Liver (tissue), 9 donors: ENCODE measurements around the gene MAGOHB. TPM values are rescaled to one million over a fixed set of nuclear protein-coding genes. Genes with fewer than 3 reads are reported as not detected.
"Not testable (repeated sequence)": the region's sequence is repeated elsewhere in the genome, so short reads cannot be mapped to it uniquely, and the experiment has no call there.

ENCODE experiments used
- DNase-seq: peaks from one replicate; pipeline ENCODE4 v3.0.0-alpha.2; 2017; ENCODE audit warnings: low spot score
- H3K27ac ChIP-seq, 2 donors: one replicate each; pipeline ENCODE4 v1.7.0; 2013; ENCODE audit warnings: inconsistent platforms in 2 of 2, low read length in 2 of 2, control low read depth in 1 of 2, low read depth in 1 of 2, mild to moderate bottlenecking in 1 of 2
- H3K27me3 ChIP-seq, 4 donors: one replicate each; pipeline versions ENCODE4 v1.6.1 to v1.7.0; 2013; ENCODE audit warnings: low read length in 3 of 4, inconsistent platforms in 1 of 4, mild to moderate bottlenecking in 1 of 4, moderate library complexity in 1 of 4; ENCODE audit not compliant: control insufficient read depth in 4 of 4, insufficient read depth in 4 of 4
- H3K36me3 ChIP-seq, 4 donors: one replicate each; pipeline versions ENCODE4 v1.6.1 to v1.7.0; 2013; ENCODE audit warnings: low read length in 3 of 4, mild to moderate bottlenecking in 3 of 4, low read depth in 1 of 4, moderate library complexity in 1 of 4; ENCODE audit not compliant: control insufficient read depth in 4 of 4, insufficient read depth in 3 of 4
- H3K4me1 ChIP-seq, 4 donors: one replicate each; pipeline versions ENCODE4 v1.6.1 to v1.7.0; 2013; ENCODE audit warnings: low read length in 3 of 4, mild to moderate bottlenecking in 3 of 4, moderate library complexity in 1 of 4; ENCODE audit not compliant: control insufficient read depth in 4 of 4, insufficient read depth in 4 of 4
- H3K4me3 ChIP-seq, 3 donors: one replicate each; pipeline versions ENCODE4 v1.6.1 to v1.7.0; 2013; ENCODE audit warnings: low read length in 3 of 3, control low read depth in 1 of 3, low read depth in 1 of 3, mild to moderate bottlenecking in 1 of 3
- H3K9ac ChIP-seq, 2 donors: one replicate each; pipeline ENCODE4 v1.7.0; 2013; ENCODE audit warnings: low read length in 2 of 2, mild to moderate bottlenecking in 2 of 2, moderate library complexity in 2 of 2, control low read depth in 1 of 2, low read depth in 1 of 2
- H3K9me3 ChIP-seq, 4 donors: one replicate each; pipeline versions ENCODE4 v1.6.1 to v1.7.0; 2013; ENCODE audit warnings: low read length in 3 of 4; ENCODE audit not compliant: control insufficient read depth in 4 of 4
- ATF3 ChIP-seq: IDR thresholded peaks from 2 replicates; pipeline ENCODE4 v1.6.1; 2016; ENCODE audit warnings: antibody characterized with exemption
- CTCF ChIP-seq: fragments of 150-350 bp; IDR thresholded peaks from 2 replicates; pipeline ENCODE4 v1.5.1; 2017; ENCODE audit warnings: improper control_type of control experiment, low read depth, low read length; ENCODE audit not compliant: missing input control
- EGR1 ChIP-seq, 2 donors: IDR thresholded peaks; 2 replicates each; pipeline ENCODE4 v1.6.1; 2016 to 2018; ENCODE audit warnings: antibody characterized with exemption in 2 of 2, low read depth in 2 of 2
- FOXA1 ChIP-seq: IDR thresholded peaks from 2 replicates; pipeline ENCODE4 v1.6.1; 2016; ENCODE audit warnings: antibody characterized with exemption
- FOXA2 ChIP-seq: IDR thresholded peaks from 2 replicates; pipeline ENCODE4 v1.6.1; 2016; ENCODE audit warnings: antibody characterized with exemption
- GABPA ChIP-seq, 2 donors: IDR thresholded peaks in 1 of 2; conservative IDR thresholded peaks in 1 of 2; 2 replicates each; pipeline ENCODE4 v1.6.1; 2016; ENCODE audit warnings: antibody characterized with exemption in 2 of 2, mild to moderate bottlenecking in 1 of 2, moderate library complexity in 1 of 2
- HNF4A ChIP-seq, 2 donors: conservative IDR thresholded peaks; 2 replicates each; pipeline ENCODE4 v1.6.1; 2016; ENCODE audit warnings: antibody characterized with exemption in 2 of 2, mild to moderate bottlenecking in 2 of 2
- JUND ChIP-seq, 2 donors: IDR thresholded peaks; 2 replicates each; pipeline ENCODE4 v1.6.1; 2016; ENCODE audit warnings: antibody characterized with exemption in 2 of 2
- MAX ChIP-seq: IDR thresholded peaks from 2 replicates; pipeline ENCODE4 v1.6.1; 2016; ENCODE audit warnings: antibody characterized with exemption
- REST ChIP-seq: IDR thresholded peaks from 2 replicates; pipeline ENCODE4 v1.6.1; 2016; ENCODE audit warnings: antibody characterized with exemption, mild to moderate bottlenecking
- RXRA ChIP-seq, 2 donors: IDR thresholded peaks; 2 replicates each; pipeline ENCODE4 v1.6.1; 2017 to 2018; ENCODE audit warnings: antibody characterized with exemption in 2 of 2, mild to moderate bottlenecking in 1 of 2
- SP1 ChIP-seq: IDR thresholded peaks from 2 replicates; pipeline ENCODE4 v1.6.1; 2018; ENCODE audit warnings: antibody characterized with exemption, mild to moderate bottlenecking
- TAF1 ChIP-seq: conservative IDR thresholded peaks from 2 replicates; pipeline ENCODE4 v1.6.1; 2016; ENCODE audit warnings: antibody characterized with exemption, mild to moderate bottlenecking
- YY1 ChIP-seq: IDR thresholded peaks from 2 replicates; pipeline ENCODE4 v1.6.1; 2016; ENCODE audit warnings: antibody characterized with exemption, mild to moderate bottlenecking
- ZBTB33 ChIP-seq: IDR thresholded peaks from 2 replicates; pipeline ENCODE4 v1.6.1; 2016; ENCODE audit warnings: antibody characterized with exemption
- WGBS: extraction: QIAGEN DNeasy Blood & Tissue Kit; methylation state at CpG from one replicate; pipeline ENCODE4 v1.1.7; 2013; 5-methylcytosine and 5-hydroxymethylcytosine counted together
- polyA plus RNA-seq, 2 donors: library from polyadenylated mRNA; stranded (reverse) in 1 of 2; unstranded in 1 of 2; fragments of 200-250 nt in 1 of 2; fragments of >200 nt in 1 of 2; fragmentation: Nextera tagmentation in 1 of 2; extraction: Ambion mirVana in 1 of 2; gene quantifications; one replicate each; pipeline versions ENCODE4 v1.2.1 to v1.2.3, GENCODE V29; 2013 to 2015
- total RNA-seq, 2 donors: library from RNA; depleted of rRNA; stranded (reverse); fragments of >200 nt; gene quantifications; one replicate each; pipeline ENCODE4 v1.2.3, GENCODE V29; 2014
- donor health status: healthy.
- donor health status: healthy.
- donor health status: healthy.
- donor health status: healthy.
- donor health status: healthy.

MAGOHB gene
- total and polyA plus RNA-seq, 4 donors = 7.6 to 20.7 (median 8.9) TPM

GRCh38 chr12:10574307-10574706 lies 39.1 kb downstream of the MAGOHB start:
- Histone ChIP-seq H3K4me3 (no peak overlapping the region), H3K4me1 (no peaks in the 10 kb centered on the region), H3K27me3 (no peaks in the 10 kb centered on the region), H3K9ac (no peak overlapping the region), H3K36me3 (no peaks in the 10 kb centered on the region), H3K27ac (no peak overlapping the region), H3K9me3 (no peaks in the 10 kb centered on the region)
- DNase-seq = no peak
- TF ChIP-seq GABPA (IDR thresholded peaks at IDR 0.05 in 1 of 2, conservative IDR thresholded peaks at IDR 0.05 in 1 of 2) = no peak
- TF ChIP-seq REST = no peak
- no peak for TF ChIP-seq ZBTB33
- no peak for TF ChIP-seq SP1
- TF ChIP-seq MAX = no peak
- TF ChIP-seq JUND (IDR thresholded peaks at IDR 0.05) = no peak
- TF ChIP-seq RXRA (IDR thresholded peaks at IDR 0.05) = no peak
- no peak for TF ChIP-seq EGR1 (IDR thresholded peaks at IDR 0.05; ENCODE audit: low read depth in 2 of 2)
- TF ChIP-seq YY1 = no peak
- TF ChIP-seq HNF4A (conservative IDR thresholded peaks at IDR 0.05) = no peak
- TF ChIP-seq FOXA2 = no peak
- TF ChIP-seq FOXA1 = no peak
- TF ChIP-seq ATF3 = no peak
- no peak for TF ChIP-seq CTCF
- TF ChIP-seq TAF1 = no peak
- WGBS = 82% methylated on average over 2 of the region's 2 CpGs

- not testable (repeated sequence) for H3K9ac ChIP-seq, H3K27me3 ChIP-seq, H3K4me3 ChIP-seq, H3K36me3 ChIP-seq, H3K4me1 ChIP-seq, H3K27ac ChIP-seq, H3K9me3 ChIP-seq, DNase-seq
- 52% methylated on average over 3 of the region's 3 CpGs for WGBS
Measured at GRCh38 chr12:10572021-10572490, 41.4 kb downstream of the MAGOHB start.
